CD14-positive monocyte (primary cell): ENCODE data around the gene HEPN1. TPM values are rescaled to one million over a fixed set of nuclear protein-coding genes. Genes with fewer than 3 reads are reported as not detected.

ENCODE experiments used
- DNase-seq, 3 donors: peaks; one replicate each; pipeline ENCODE4 v3.0.0-alpha.2; 2011 to 2022
- H2AFZ ChIP-seq: 2 replicates; pipeline ENCODE4 v1.6.0; 2012; ENCODE audit warnings: mild to moderate bottlenecking, low read depth, low read length, inconsistent platforms; ENCODE audit not compliant: insufficient read depth, poor library complexity, severe bottlenecking
- H3K27ac ChIP-seq, 2 donors: 1 replicate in 1 of 2; 2 replicates in 1 of 2; pipeline ENCODE4 v1.5.1; 2012 to 2013; ENCODE audit warnings: low read length in 2 of 2, control low read depth in 1 of 2, inconsistent platforms in 1 of 2, low read depth in 1 of 2, mild to moderate bottlenecking in 1 of 2
- H3K27me3 ChIP-seq, 2 donors: one replicate each; pipeline versions ENCODE4 v1.6.0 to v1.6.1; 2011 to 2013; ENCODE audit warnings: low read length in 2 of 2; ENCODE audit not compliant: control insufficient read depth in 2 of 2, insufficient read depth in 2 of 2
- H3K36me3 ChIP-seq, 2 donors: replicated peaks in 1 of 2; 1 replicate in 1 of 2; 2 replicates in 1 of 2; pipeline versions ENCODE4 v1.5.1 to v1.6.1; 2012 to 2013; ENCODE audit warnings: low read length in 2 of 2, control low read depth in 1 of 2, inconsistent platforms in 1 of 2, mild to moderate bottlenecking in 1 of 2; ENCODE audit not compliant: insufficient read depth in 2 of 2, control insufficient read depth in 1 of 2
- H3K4me1 ChIP-seq, 2 donors: 1 replicate in 1 of 2; 2 replicates in 1 of 2; pipeline versions ENCODE4 v1.5.1 to v1.6.1; 2012 to 2013; ENCODE audit warnings: low read length in 2 of 2, control low read depth in 1 of 2, inconsistent platforms in 1 of 2, mild to moderate bottlenecking in 1 of 2, moderate library complexity in 1 of 2; ENCODE audit not compliant: insufficient read depth in 2 of 2, control insufficient read depth in 1 of 2
- H3K4me2 ChIP-seq: replicated peaks from 2 replicates; pipeline ENCODE3; 2012; ENCODE audit warnings: low read length, moderate library complexity, mild to moderate bottlenecking; ENCODE audit not compliant: poor library complexity, severe bottlenecking; ENCODE audit errors: extremely low read depth
- H3K4me3 ChIP-seq, 3 experiments: fragments of 200-600 bp in 1 of 3; sonication (generic) in 1 of 3; replicated peaks in 1 of 3; 1 replicate in 2 of 3; 2 replicates in 1 of 3; pipeline ENCODE4 v1.5.1; 2011 to 2013; ENCODE audit warnings: low read length in 3 of 3, mild to moderate bottlenecking in 3 of 3, control low read depth in 2 of 3, low read depth in 2 of 3, inconsistent platforms in 1 of 3, moderate library complexity in 1 of 3
- H3K79me2 ChIP-seq: 2 replicates; pipeline ENCODE4 v1.6.0; 2012; ENCODE audit warnings: mild to moderate bottlenecking, control low read depth, inconsistent platforms, low read length, moderate library complexity; ENCODE audit not compliant: insufficient read depth
- H3K9ac ChIP-seq: 2 replicates; pipeline ENCODE4 v1.6.0; 2017; ENCODE audit warnings: low read length, mild to moderate bottlenecking; ENCODE audit not compliant: insufficient read depth, poor library complexity, severe bottlenecking
- H3K9me3 ChIP-seq, 2 donors: replicated peaks in 1 of 2; 1 replicate in 1 of 2; 2 replicates in 1 of 2; pipeline versions ENCODE4 v1.5.1 to v1.6.1; 2012 to 2013; ENCODE audit warnings: low read length in 2 of 2, control low read depth in 1 of 2; ENCODE audit not compliant: control insufficient read depth in 1 of 2, insufficient read depth in 1 of 2
- H4K20me1 ChIP-seq: 2 replicates; pipeline ENCODE4 v1.6.0; 2012; ENCODE audit warnings: mild to moderate bottlenecking, low read length, control low read depth, moderate library complexity; ENCODE audit not compliant: insufficient read depth
- H3K27ac Mint-ChIP-seq, 7 donors: one replicate each; pipeline ENCODE4 v1.8.0; 2020; ENCODE audit warnings: mild to moderate bottlenecking in 7 of 7, mixed read lengths in 7 of 7, moderate library complexity in 6 of 7, inconsistent platforms in 2 of 7
- H3K27me3 Mint-ChIP-seq, 3 donors: one replicate each; pipeline ENCODE4 v1.8.0; 2021 to 2022; ENCODE audit warnings: low read depth in 3 of 3, mild to moderate bottlenecking in 3 of 3, mixed read lengths in 3 of 3, moderate library complexity in 3 of 3, inconsistent platforms in 1 of 3
- H3K36me3 Mint-ChIP-seq, 2 donors: one replicate each; pipeline ENCODE4 v1.8.0; 2020; ENCODE audit warnings: mixed read lengths in 2 of 2, inconsistent platforms in 1 of 2, mild to moderate bottlenecking in 1 of 2
- H3K4me1 Mint-ChIP-seq: one replicate; pipeline ENCODE4 v1.8.0; 2020; ENCODE audit warnings: mild to moderate bottlenecking, mixed read lengths
- H3K4me3 Mint-ChIP-seq, 2 donors: one replicate each; pipeline ENCODE4 v1.8.0; 2020; ENCODE audit warnings: mild to moderate bottlenecking in 2 of 2, mixed read lengths in 2 of 2, moderate library complexity in 1 of 2
- H3K9me3 Mint-ChIP-seq, 7 donors: one replicate each; pipeline ENCODE4 v1.8.0; 2020 to 2022; ENCODE audit warnings: mixed read lengths in 7 of 7, mild to moderate bottlenecking in 6 of 7, moderate library complexity in 6 of 7, inconsistent platforms in 2 of 7
- CTCF ChIP-seq: fragments of 200-600 bp; IDR thresholded peaks from one replicate; pipeline ENCODE4 v1.8.0; 2022; ENCODE audit warnings: antibody characterized with exemption, mild to moderate bottlenecking
- WGBS: methylation state at CpG from one replicate; pipeline ENCODE4 v1.1.5; 2013; ENCODE audit warnings: missing lambda C conversion rate; ENCODE audit not compliant: insufficient coverage; 5-methylcytosine and 5-hydroxymethylcytosine counted together
- intact Hi-C, 2 donors: fragments of 100-400 bp; cut with micrococcal nuclease; formaldehyde crosslinking; loops; one replicate each; pipeline versions ENCODE4 v1.15.0 to v1.15.1; 2023
- polyA plus RNA-seq, 3 donors: library from polyadenylated mRNA; depleted of rRNA in 1 of 3; unstranded in 2 of 3; stranded (reverse) in 1 of 3; fragments of 300-500 nt in 2 of 3; fragments of >200 nt in 1 of 3; fragmentation: Illumina TruSeq in 2 of 3; gene quantifications; 1 replicate in 2 of 3; 2 replicates in 1 of 3; pipeline ENCODE4 v1.2.3, GENCODE V29; 2012 to 2021

Gene HEPN1
- polyA plus RNA-seq, 3 donors = not detected

GRCh38 chr11:124898711-124899110 is 20.3 kb upstream of the HEPN1 start:
- intact Hi-C loops = no loop called here
- Mint-ChIP-seq H3K27ac (no peak overlapping the region), H3K36me3 (no peaks in the 10 kb centered on the region), H3K4me3 (no peak overlapping the region), H3K27me3 (peaks cover 2 to 13% (median 3%) of the 10 kb centered on the region in 3 donors), H3K9me3 (no peaks in the 10 kb centered on the region), H3K4me1 (peaks cover 19% of the 10 kb centered on the region)
- no peaks in the 10 kb centered on the region for H3K79me2 ChIP-seq
- H3K9ac ChIP-seq = no peak overlapping the region
- no peaks in the 10 kb centered on the region for H3K9me3 ChIP-seq
- H3K27me3 ChIP-seq = peaks cover 0 to 2% of the 10 kb centered on the region in 2 donors
- 63% methylated on average over 5 of the region's 5 CpGs for WGBS
- peaks cover 11 to 16% of the 10 kb centered on the region in 2 donors for H3K4me1 ChIP-seq
- no peak overlapping the region for H3K4me2 ChIP-seq
- H2AFZ ChIP-seq = no peak overlapping the region
- H3K4me3 ChIP-seq = no peak overlapping the region
- no peak for TF ChIP-seq CTCF
- H4K20me1 ChIP-seq = no peaks in the 10 kb centered on the region
- H3K36me3 ChIP-seq = no peaks in the 10 kb centered on the region
- H3K27ac ChIP-seq = no peak overlapping the region
- DNase-seq = no peak

GRCh38 chr11:124899383-124900145 is 19.5 kb upstream of the HEPN1 start:
- H4K20me1 ChIP-seq = no peaks in the 10 kb centered on the region
- no peak overlapping the region for H2AFZ ChIP-seq
- TF ChIP-seq CTCF = no peak
- H3K4me3 ChIP-seq = no peak overlapping the region
- no peak overlapping the region for H3K4me3 Mint-ChIP-seq
- H3K27me3 Mint-ChIP-seq = peaks cover 2 to 13% (median 3%) of the 10 kb centered on the region in 3 donors
- H3K27ac ChIP-seq = no peak overlapping the region
- H3K27ac Mint-ChIP-seq = no peak overlapping the region
- no peaks in the 10 kb centered on the region for H3K9me3 Mint-ChIP-seq
- H3K27me3 ChIP-seq = peaks cover 0 to 2% of the 10 kb centered on the region in 2 donors
- DNase-seq = no peak
- no peaks in the 10 kb centered on the region for H3K9me3 ChIP-seq
- intact Hi-C loops = no loop called here
- H3K36me3 Mint-ChIP-seq = no peaks in the 10 kb centered on the region
- no peak overlapping the region for H3K9ac ChIP-seq
- no peak overlapping the region for H3K4me2 ChIP-seq
- H3K4me1 Mint-ChIP-seq = peaks cover 19% of the 10 kb centered on the region
- H3K79me2 ChIP-seq = no peaks in the 10 kb centered on the region
- peaks cover 11 to 16% of the 10 kb centered on the region in 2 donors for H3K4me1 ChIP-seq
- WGBS = 87% methylated on average over 5 of the region's 6 CpGs
- no peaks in the 10 kb centered on the region for H3K36me3 ChIP-seq
